Body of pancreas (tissue), 4 donors: Measurements from ENCODE around the gene GRID2IP.

Experiments
- POLR2A ChIP-seq, 3 donors: fragments of 450-650 bp; IDR thresholded peaks; one replicate each; pipeline ENCODE4 v1.6.1; 2016; ENCODE audit warnings: antibody characterized with exemption in 3 of 3, mild to moderate bottlenecking in 2 of 3
- TF ChIP-seq, protein P1 (sequence below), 7 experiments: fragments of 450-650 bp in 4 of 7; fragments of 200-600 bp in 3 of 7; sonication (generic) in 3 of 7; IDR thresholded peaks; one replicate each; pipeline ENCODE4 v1.5.1; 2016 to 2019; ENCODE audit warnings: antibody characterized with exemption in 7 of 7

DNA sequence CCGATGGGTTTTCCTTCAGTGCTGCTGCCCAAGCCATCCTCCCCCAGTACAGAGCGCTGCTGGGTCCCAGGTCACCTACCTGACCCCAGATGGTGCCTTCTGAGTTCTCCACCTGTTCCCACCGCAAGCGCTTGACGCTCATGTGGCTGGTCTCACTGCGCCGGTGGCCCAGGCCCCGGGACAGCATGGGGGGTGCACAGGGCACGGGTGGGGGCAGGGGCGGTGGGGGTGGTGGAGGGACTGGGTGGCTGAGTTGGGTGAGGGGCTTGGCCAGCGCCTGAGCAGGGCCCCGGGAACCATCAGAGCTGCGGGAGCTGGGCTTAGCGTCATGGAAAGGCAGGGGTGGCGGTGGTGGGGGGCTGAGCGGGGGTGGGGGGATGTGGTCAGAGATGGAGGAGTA is 43.4 kb downstream of the GRID2IP start:
- TF ChIP-seq, protein P1, sequence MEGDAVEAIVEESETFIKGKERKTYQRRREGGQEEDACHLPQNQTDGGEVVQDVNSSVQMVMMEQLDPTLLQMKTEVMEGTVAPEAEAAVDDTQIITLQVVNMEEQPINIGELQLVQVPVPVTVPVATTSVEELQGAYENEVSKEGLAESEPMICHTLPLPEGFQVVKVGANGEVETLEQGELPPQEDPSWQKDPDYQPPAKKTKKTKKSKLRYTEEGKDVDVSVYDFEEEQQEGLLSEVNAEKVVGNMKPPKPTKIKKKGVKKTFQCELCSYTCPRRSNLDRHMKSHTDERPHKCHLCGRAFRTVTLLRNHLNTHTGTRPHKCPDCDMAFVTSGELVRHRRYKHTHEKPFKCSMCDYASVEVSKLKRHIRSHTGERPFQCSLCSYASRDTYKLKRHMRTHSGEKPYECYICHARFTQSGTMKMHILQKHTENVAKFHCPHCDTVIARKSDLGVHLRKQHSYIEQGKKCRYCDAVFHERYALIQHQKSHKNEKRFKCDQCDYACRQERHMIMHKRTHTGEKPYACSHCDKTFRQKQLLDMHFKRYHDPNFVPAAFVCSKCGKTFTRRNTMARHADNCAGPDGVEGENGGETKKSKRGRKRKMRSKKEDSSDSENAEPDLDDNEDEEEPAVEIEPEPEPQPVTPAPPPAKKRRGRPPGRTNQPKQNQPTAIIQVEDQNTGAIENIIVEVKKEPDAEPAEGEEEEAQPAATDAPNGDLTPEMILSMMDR (IDR thresholded peaks at IDR 0.05): no peak
- no peak for TF ChIP-seq POLR2A (IDR thresholded peaks at IDR 0.05)
